Gastroesophageal sphincter (tissue), 4 donors: ENCODE results near the gene CTIF. TPM values are rescaled to one million over a fixed set of nuclear protein-coding genes. Genes with fewer than 3 reads are reported as not detected.

Experiments used
- ATAC-seq: fragments of 150-250 bp; one replicate; pipeline ENCODE4 v1.9.1; 2016; ENCODE audit warnings: mild to moderate bottlenecking, moderate library complexity
- H3K27ac ChIP-seq, 4 donors: fragments of 200-600 bp; sonication (generic) in 3 of 4; 1 replicate in 3 of 4; 2 replicates in 1 of 4; pipeline ENCODE4 v1.5.1; 2016 to 2019
- H3K27me3 ChIP-seq: fragments of 200-600 bp; sonication (generic); one replicate; pipeline ENCODE4 v1.5.1; 2019
- H3K36me3 ChIP-seq, 2 donors: fragments of 200-600 bp; sonication (generic); one replicate each; pipeline ENCODE4 v1.5.1; 2019; ENCODE audit warnings: control low read depth in 1 of 2
- H3K4me1 ChIP-seq, 3 donors: fragments of 200-600 bp; sonication (generic); 1 replicate in 2 of 3; 2 replicates in 1 of 3; pipeline ENCODE4 v1.5.1; 2016 to 2019; ENCODE audit warnings: control low read depth in 2 of 3
- H3K4me3 ChIP-seq, 2 donors: fragments of 200-600 bp; sonication (generic); one replicate each; pipeline ENCODE4 v1.5.1; 2019; ENCODE audit warnings: mild to moderate bottlenecking in 1 of 2, moderate library complexity in 1 of 2
- H3K9me3 ChIP-seq, 3 donors: fragments of 200-600 bp; sonication (generic); one replicate each; pipeline ENCODE4 v1.5.1; 2017 to 2019; ENCODE audit warnings: control low read depth in 2 of 3
- CTCF ChIP-seq, 4 experiments: fragments of 200-600 bp in 2 of 4; fragments of 450-650 bp in 2 of 4; sonication (generic) in 1 of 4; IDR thresholded peaks; one replicate each; pipeline ENCODE4 v1.5.1; 2017 to 2019; ENCODE audit warnings: antibody characterized with exemption in 4 of 4, mild to moderate bottlenecking in 2 of 4, moderate library complexity in 2 of 4
- EP300 ChIP-seq: sonication (generic); formaldehyde crosslinking; IDR thresholded peaks from one replicate; pipeline ENCODE4 v1.6.1; 2017; ENCODE audit warnings: antibody characterized with exemption, mild to moderate bottlenecking
- POLR2A ChIP-seq, 2 donors: fragments of 450-650 bp; IDR thresholded peaks; one replicate each; pipeline ENCODE4 v1.6.1; 2017; ENCODE audit warnings: antibody characterized with exemption in 2 of 2, mild to moderate bottlenecking in 2 of 2, moderate library complexity in 1 of 2
- POLR2AphosphoS5 ChIP-seq: sonication (generic); formaldehyde crosslinking; IDR thresholded peaks from one replicate; pipeline ENCODE4 v1.6.1; 2017; ENCODE audit warnings: antibody characterized with exemption
- WGBS, 2 donors: methylation state at CpG; one replicate each; pipeline ENCODE4 v1.1.5; 2018; ENCODE audit warnings: low coverage in 1 of 2; 5-methylcytosine and 5-hydroxymethylcytosine counted together
- total RNA-seq, 4 donors: library from RNA; depleted of rRNA; stranded (reverse); fragments of >200 nt; gene quantifications; one replicate each; pipeline ENCODE4 v1.1.0, GENCODE V29; 2016

The CTIF gene
- total RNA-seq, 4 donors from 2014 or later: 31.4 to 124 (median 78.1) TPM

GRCh38 chr18:48790869-48791635 is 252.2 kb downstream of the CTIF start:
- ATAC-seq: peak; percentile 2
- no peaks in the 10 kb centered on the region for H3K27me3 ChIP-seq
- H3K4me3 ChIP-seq: no peak overlapping the region
- peaks cover 0 to 35% (median 0%) of the 10 kb centered on the region in 3 donors for H3K4me1 ChIP-seq
- TF ChIP-seq CTCF (IDR thresholded peaks at IDR 0.05) (no peak), EP300 (no peak), POLR2AphosphoS5 (no peak), POLR2A (IDR thresholded peaks at IDR 0.05) (no peak)
- no CpG with 5 or more reads among the region's 1 CpG for WGBS, 2 donors
- no peaks in the 10 kb centered on the region for H3K9me3 ChIP-seq
- H3K36me3 ChIP-seq: peaks cover 0 to 32% of the 10 kb centered on the region in 2 donors
- peak overlapping the region in 3 of 4 donors; percentile 58 to 75 (median 63) for H3K27ac ChIP-seq

GRCh38 chr18:48791636-48792105 is 252.8 kb downstream of the CTIF start:
- H3K4me1 ChIP-seq: peaks cover 0 to 35% (median 0%) of the 10 kb centered on the region in 3 donors
- ATAC-seq: no peak
- 77 to 92% methylated on average over 3 to 4 of the region's 4 CpGs for WGBS, 2 donors
- peak overlapping the region in 1 of 4 donors; percentile 58 for H3K27ac ChIP-seq
- H3K4me3 ChIP-seq: no peak overlapping the region
- H3K27me3 ChIP-seq: no peaks in the 10 kb centered on the region
- H3K36me3 ChIP-seq: peaks cover 0 to 26% of the 10 kb centered on the region in 2 donors
- TF ChIP-seq POLR2AphosphoS5: no peak
- no peaks in the 10 kb centered on the region for H3K9me3 ChIP-seq

GRCh38 chr18:48792141-48792540 is 253.3 kb downstream of the CTIF start:
- no peak overlapping the region for H3K27ac ChIP-seq
- no peak overlapping the region for H3K4me3 ChIP-seq
- no peaks in the 10 kb centered on the region for H3K9me3 ChIP-seq
- TF ChIP-seq EP300 (no peak), CTCF (IDR thresholded peaks at IDR 0.05) (no peak), POLR2AphosphoS5 (no peak), POLR2A (IDR thresholded peaks at IDR 0.05) (no peak)
- H3K4me1 ChIP-seq: peaks cover 0 to 35% (median 0%) of the 10 kb centered on the region in 3 donors
- WGBS, 2 donors: 84 to 95% methylated on average over 3 to 4 of the region's 4 CpGs
- no peak for ATAC-seq
- H3K36me3 ChIP-seq: peaks cover 0 to 23% of the 10 kb centered on the region in 2 donors
- no peaks in the 10 kb centered on the region for H3K27me3 ChIP-seq

- H3K4me3 ChIP-seq: no peak overlapping the region
- 100% methylated on average over 2 of the region's 4 CpGs for WGBS, 2 donors
- no peak for TF ChIP-seq EP300
- H3K27ac ChIP-seq: no peak overlapping the region
- peaks cover 0 to 32% (median 0%) of the 10 kb centered on the region in 3 donors for H3K4me1 ChIP-seq
- H3K27me3 ChIP-seq: no peaks in the 10 kb centered on the region
- no peak for ATAC-seq
- no peaks in the 10 kb centered on the region for H3K9me3 ChIP-seq
- peaks cover 0 to 23% of the 10 kb centered on the region in 2 donors for H3K36me3 ChIP-seq
These were observed 254.0 kb downstream of the CTIF start for GRCh38 chr18:48792611-48793380.

- Histone ChIP-seq H3K9me3 (no peaks in the 10 kb centered on the region), H3K4me3 (no peak overlapping the region), H3K27me3 (no peaks in the 10 kb centered on the region), H3K27ac (no peak overlapping the region), H3K36me3 (peaks cover 0 to 12% of the 10 kb centered on the region in 2 donors), H3K4me1 (peaks cover 0 to 37% (median 0%) of the 10 kb centered on the region in 3 donors)
- 78 to 90% methylated on average over 2 to 3 of the region's 10 CpGs for WGBS, 2 donors
- TF ChIP-seq CTCF (IDR thresholded peaks at IDR 0.05) (no peak), POLR2A (IDR thresholded peaks at IDR 0.05) (no peak), POLR2AphosphoS5 (no peak), EP300 (no peak)
- no peak for ATAC-seq
These were observed 255.6 kb downstream of the CTIF start for GRCh38 chr18:48794251-48794970.
